BE2C (cell line): ENCODE measurements around the gene PARP15.
"Not testable (repeated sequence)": the region's sequence is repeated elsewhere in the genome, so short reads cannot be mapped to it uniquely, and the experiment has no call there.

ENCODE experiments used
- DNase-seq: peaks from one replicate; pipeline ENCODE4 v3.0.0-alpha.2; 2020
- H3K27me3 ChIP-seq: fragments of 250-450 bp; sonication (Bioruptor Pico); 2 replicates; pipeline ENCODE4 v1.5.1; 2020; ENCODE audit warnings: mild to moderate bottlenecking
- H3K36me3 ChIP-seq: fragments of 250-450 bp; sonication (Bioruptor Pico); 2 replicates; pipeline ENCODE4 v1.5.1; 2020; ENCODE audit warnings: mild to moderate bottlenecking
- H3K4me1 ChIP-seq: fragments of 250-450 bp; sonication (Bioruptor Pico); 2 replicates; pipeline ENCODE4 v1.5.1; 2020
- H3K4me3 ChIP-seq: 2 replicates; pipeline ENCODE4 v1.5.1; 2011; ENCODE audit warnings: low read depth, low read length
- H3K9me3 ChIP-seq: fragments of 250-450 bp; sonication (Bioruptor Pico); 2 replicates; pipeline ENCODE4 v1.5.1; 2020
- TF ChIP-seq, protein P1 (sequence below): IDR thresholded peaks from 2 replicates; pipeline ENCODE4 v1.5.1; 2012; ENCODE audit warnings: mild to moderate bottlenecking, low read depth, low read length

Gene PARP15

GRCh38 chr3:122680475-122681283 lies 103.2 kb downstream of the PARP15 start, which contains the start of gene PARP14:
Gene PARP14 (plus strand): TSS chr3:122680839. CDS start chr3:122680884, 45 bp downstream.
- H3K4me1 ChIP-seq, result 0 out of 2 replicates have a peak, but pooled peaks cover 2% of the 10 kb centered on the region
- DNase-seq, result peak; percentile 39
- H3K27me3 ChIP-seq, result no peaks in the 10 kb centered on the region
- H3K4me3 ChIP-seq, result peak within 1 kb of the TSS; percentile 84
- no peaks in the 10 kb centered on the region for H3K9me3 ChIP-seq
- no peaks in the 10 kb centered on the region for H3K36me3 ChIP-seq
- TF ChIP-seq, protein P1, sequence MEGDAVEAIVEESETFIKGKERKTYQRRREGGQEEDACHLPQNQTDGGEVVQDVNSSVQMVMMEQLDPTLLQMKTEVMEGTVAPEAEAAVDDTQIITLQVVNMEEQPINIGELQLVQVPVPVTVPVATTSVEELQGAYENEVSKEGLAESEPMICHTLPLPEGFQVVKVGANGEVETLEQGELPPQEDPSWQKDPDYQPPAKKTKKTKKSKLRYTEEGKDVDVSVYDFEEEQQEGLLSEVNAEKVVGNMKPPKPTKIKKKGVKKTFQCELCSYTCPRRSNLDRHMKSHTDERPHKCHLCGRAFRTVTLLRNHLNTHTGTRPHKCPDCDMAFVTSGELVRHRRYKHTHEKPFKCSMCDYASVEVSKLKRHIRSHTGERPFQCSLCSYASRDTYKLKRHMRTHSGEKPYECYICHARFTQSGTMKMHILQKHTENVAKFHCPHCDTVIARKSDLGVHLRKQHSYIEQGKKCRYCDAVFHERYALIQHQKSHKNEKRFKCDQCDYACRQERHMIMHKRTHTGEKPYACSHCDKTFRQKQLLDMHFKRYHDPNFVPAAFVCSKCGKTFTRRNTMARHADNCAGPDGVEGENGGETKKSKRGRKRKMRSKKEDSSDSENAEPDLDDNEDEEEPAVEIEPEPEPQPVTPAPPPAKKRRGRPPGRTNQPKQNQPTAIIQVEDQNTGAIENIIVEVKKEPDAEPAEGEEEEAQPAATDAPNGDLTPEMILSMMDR, result no peak

DNA sequence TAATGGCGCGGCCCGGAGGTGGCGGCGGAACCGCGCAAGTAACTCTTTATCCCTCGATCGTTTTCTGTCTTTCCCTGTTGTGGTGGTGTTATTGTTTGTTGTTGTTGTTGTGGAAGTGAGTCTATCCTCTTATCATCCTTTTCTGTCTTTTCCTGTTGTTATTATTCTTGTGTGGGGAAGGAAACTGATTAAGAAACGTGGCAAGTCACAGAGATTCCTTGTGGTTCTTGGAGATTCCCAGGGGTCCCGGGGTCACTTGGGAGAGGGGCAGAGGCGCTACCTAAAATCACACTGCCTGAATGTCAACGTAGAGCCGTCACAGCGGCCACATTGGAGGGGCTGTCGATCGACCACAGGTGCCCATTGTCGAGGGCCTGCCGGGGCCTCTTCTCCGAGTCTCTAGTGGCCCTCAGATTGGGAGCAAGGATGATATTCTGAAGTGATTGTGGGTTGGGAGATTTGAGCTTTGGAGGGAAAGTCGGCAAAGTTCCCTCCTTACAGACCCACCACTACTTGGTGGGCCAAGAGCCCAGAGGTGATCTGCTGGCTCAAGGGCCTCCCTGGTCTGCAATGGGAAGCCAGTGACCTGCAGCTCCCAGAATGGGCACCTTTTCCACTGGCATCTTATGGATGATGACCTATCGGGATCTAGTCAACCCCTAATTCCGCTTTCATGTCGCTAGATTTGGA lies 104.0 kb downstream of the PARP15 start:
- H3K9me3 ChIP-seq, result no peaks in the 10 kb centered on the region
- TF ChIP-seq, protein P1, result no peak
- no peaks in the 10 kb centered on the region for H3K36me3 ChIP-seq
- no peaks in the 10 kb centered on the region for H3K27me3 ChIP-seq
- no peak for DNase-seq
- 0 out of 2 replicates have a peak, but pooled peaks cover 2% of the 10 kb centered on the region for H3K4me1 ChIP-seq
- H3K4me3 ChIP-seq, result peak overlapping the region; percentile 84

- 0 out of 2 replicates have a peak, but pooled peaks cover under 1% of the 10 kb centered on the region for H3K4me1 ChIP-seq
- H3K36me3 ChIP-seq, result no peaks in the 10 kb centered on the region
- no peak for DNase-seq
- H3K9me3 ChIP-seq, result no peaks in the 10 kb centered on the region
- TF ChIP-seq, protein P1, result no peak
- H3K4me3 ChIP-seq, result no peak overlapping the region; the same call in 1 of the 2 replicates
- H3K27me3 ChIP-seq, result no peaks in the 10 kb centered on the region
Measured at GRCh38 chr3:122681974-122682409, 104.5 kb downstream of the PARP15 start.

GRCh38 chr3:122682778-122683411 lies 105.4 kb downstream of the PARP15 start:
- not testable (repeated sequence) for H3K4me3 ChIP-seq, H3K36me3 ChIP-seq, H3K4me1 ChIP-seq, H3K27me3 ChIP-seq, H3K9me3 ChIP-seq, DNase-seq

- H3K9me3 ChIP-seq, result no peaks in the 10 kb centered on the region
- no peaks in the 10 kb centered on the region; the same call in 1 of the 2 replicates for H3K36me3 ChIP-seq
- H3K27me3 ChIP-seq, result no peaks in the 10 kb centered on the region
- no peak for DNase-seq
- peaks cover 4% of the 10 kb centered on the region for H3K4me1 ChIP-seq
- TF ChIP-seq, protein P1, result no peak
- no peak overlapping the region for H3K4me3 ChIP-seq
Measured at GRCh38 chr3:122687298-122687697, 109.8 kb downstream of the PARP15 start.
